Fibroblast of peridontal ligament (primary cell): ENCODE data around the gene PRDM5.
"Not testable (repeated sequence)": the region's sequence is repeated elsewhere in the genome, so short reads cannot be mapped to it uniquely, and the experiment has no call there.

Experiments
- DNase-seq: peaks from one replicate; pipeline ENCODE4 v3.0.0-alpha.2; 2010; ENCODE audit errors: extremely low read depth

The PRDM5 gene

DNA sequence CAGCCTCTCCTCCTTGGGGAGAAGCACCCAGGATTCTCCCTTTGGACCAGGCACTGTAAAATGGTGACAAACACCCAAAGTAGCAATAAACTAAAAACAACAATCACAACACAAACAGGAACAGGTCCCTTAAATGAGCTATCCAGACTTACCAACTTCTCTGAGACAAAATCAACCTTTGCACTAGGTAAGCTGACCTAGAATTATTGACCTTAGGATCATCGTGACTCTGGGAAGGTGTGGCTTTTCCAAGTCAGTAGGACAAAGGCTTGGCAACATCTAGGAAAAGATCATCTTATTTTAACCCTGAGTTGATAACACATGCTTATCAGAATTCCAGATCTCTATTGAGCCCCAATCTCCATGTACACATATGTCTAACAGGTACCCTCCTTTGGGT lies 166.7 kb downstream of the PRDM5 start:
- no peak for DNase-seq

DNA sequence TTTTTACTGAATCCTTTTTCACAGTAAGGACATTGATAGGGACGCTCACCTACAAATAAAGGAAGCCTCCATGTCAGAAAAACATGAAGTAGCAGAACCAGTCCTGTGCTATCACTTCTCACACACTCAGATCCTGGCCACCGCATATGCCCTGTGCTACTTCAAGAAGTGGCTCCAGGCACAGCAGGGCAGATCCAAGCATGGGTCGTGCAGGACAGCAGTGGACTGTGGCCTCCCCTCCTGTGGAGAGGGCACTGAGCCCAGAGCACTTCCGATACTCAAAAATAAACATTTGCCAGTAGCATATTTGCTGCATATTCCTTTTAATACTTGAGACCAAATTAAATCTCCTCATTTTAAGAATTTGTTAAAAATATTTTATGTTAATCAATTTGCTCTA lies 167.9 kb downstream of the PRDM5 start:
- DNase-seq = no peak

DNA sequence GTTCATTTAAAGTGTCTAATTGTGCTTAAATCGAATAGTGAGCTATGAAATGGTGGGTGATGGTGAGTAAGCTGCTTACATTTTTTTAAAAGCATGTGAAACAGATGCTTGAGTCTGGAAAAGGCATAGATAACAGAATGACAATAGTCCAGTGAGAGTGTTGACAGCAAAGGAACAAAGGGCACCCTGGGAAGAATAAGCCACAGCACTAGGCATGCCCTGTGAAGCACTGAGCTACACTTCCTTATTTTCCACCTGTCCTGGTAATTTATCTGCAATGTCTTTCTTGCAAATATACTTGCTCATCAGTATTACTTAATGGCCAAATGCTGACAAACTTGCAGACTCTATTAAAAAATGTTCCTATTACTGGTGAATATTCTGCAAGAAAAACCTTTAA lies 168.7 kb downstream of the PRDM5 start:
- no peak for DNase-seq

DNA sequence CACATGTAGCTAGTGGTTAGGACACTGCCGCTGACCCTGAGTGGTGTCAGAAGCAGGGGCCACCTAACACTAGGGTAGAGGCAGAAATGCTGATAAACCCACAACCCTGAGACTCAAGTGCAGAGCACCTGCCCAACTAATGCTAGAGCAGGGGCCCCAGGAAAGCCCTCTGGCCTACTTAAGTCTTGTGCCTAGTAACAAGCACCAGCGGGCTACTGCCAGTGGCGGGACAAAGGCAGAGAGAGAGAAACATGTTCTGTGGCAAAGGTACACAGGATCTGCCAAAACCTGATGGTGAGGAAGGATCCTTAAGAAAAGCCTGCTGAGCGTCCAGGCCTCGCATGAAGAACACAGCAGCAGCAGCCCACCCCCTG lies 172.4 kb downstream of the PRDM5 start:
- no peak for DNase-seq

DNA sequence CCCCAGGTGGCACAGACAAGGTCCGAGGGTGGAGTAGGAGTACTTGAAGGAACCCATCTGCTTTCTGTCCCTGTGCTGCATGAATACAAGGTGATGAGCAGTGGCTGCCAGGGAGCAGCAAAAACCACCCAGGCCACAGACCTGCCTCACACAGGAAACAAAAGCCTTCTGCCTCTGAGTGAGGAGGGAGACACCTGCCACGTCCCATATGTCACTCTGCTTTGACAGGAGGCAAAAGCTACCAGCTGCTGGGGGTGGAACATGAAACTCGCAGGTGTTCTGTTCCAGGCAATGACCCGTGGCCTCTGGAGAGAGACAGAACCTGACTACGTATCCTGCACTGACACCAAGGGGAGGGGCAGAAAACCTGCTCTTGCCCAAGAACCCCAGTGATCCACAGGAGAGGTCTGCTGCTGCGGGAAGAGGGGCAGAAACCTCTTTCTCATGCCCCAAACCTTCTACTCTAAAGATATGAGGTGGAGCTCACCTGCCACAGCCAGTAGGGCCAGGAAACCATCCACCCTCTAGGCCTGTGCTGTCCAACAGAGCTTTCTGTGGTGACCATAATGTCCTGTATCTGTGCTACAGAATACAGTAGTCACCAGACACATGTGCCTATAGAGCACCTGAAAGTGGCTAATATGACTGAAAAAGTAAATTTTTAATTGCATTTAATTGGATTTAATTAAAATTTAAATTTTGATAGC lies 172.9 kb downstream of the PRDM5 start:
- no peak for DNase-seq

DNA sequence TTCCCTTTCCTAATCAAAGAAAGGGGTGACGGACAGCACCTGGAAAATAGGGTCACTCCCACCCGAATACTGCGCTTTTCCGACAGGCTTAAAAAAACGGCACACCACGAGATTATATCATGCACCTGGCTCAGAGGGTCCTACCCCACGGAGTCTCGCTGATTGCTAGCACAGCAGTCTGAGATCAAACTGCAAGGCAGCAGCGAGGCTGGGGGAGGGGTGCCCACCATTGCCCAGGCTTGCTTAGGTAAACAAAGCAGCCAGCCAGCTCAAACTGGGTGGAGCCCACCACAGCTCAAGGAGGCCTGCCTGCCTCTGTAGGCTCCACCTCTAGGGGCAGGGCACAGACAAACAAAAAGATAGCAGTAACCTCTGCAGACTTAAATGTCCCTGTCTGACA lies 180.9 kb downstream of the PRDM5 start:
- DNase-seq = not testable (repeated sequence)

DNA sequence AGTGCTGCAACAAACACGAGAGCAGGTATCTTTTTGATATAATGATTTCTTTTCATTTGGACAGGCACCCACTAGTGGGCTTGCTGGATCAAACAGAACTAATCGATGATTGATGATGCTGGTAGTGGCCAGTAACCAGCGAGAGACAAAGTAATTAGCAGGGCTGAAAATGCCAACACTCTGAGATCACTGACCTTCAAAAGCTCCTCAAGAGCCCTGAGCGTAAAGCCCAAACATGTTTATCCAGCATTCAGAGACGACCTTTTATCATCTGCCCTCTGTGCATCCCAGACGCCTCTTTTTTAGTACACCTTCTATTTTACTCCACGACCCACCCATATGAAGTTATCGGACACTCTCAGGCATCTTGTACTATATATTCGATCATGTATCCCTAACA lies 186.2 kb downstream of the PRDM5 start:
- DNase-seq = no peak

DNA sequence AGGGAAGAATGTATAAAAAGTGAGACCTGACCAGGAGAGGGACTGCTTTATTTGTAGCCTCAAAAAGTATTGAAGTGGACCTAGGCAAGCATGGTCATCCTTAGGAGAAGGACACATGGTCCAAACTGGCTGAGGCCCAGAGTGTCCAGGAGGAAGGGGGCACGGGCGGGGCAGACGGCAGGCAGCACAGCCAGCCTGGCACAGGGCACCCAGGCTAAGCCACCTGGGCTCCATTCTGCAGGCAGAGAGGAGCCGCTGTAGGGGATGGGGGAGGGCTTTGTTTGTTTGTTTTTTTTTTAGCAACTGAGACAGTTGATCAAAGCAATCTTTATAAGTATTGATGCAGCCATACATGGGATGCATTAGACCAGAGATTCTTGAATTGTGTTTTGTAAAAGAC lies 188.6 kb downstream of the PRDM5 start:
- no peak for DNase-seq

DNA sequence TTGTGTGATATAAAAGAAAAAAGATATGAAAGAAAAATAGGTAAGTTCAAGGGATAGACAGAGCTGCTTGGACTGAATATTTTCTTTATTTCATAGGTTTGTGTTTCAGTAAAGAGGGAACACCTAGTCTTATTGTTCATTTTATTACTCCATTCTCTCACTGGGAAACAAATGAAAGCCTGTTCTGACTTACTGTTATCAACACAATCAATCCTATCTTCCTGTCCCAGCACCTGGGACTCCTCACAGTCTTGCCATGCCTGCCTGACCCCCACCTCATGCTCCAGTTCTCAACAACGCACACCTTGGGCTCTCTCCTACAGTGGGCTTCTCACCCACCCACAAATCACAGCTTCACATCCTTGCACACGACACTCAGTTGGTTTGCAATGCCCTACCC lies 189.5 kb downstream of the PRDM5 start:
- DNase-seq = no peak

DNA sequence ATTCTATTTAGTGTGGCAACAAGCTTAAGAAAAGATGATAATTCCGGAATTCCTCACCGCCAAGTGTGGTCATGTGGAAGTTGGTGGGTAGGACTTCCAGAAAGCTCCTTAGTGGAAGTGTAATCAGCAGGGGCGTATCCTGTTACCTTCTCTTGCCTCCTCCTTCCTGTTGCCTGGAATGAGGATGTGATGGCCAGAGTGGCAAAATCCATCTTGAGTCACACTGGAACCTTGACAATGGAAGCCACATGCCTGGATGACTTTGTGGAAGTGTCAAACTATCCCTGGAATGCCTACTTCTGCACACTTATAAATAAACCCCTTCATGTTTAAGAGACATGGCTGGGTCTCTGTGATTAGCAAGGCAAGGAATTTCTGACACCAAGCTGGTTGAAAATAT lies 191.0 kb downstream of the PRDM5 start:
- peak; percentile 30 for DNase-seq

DNA sequence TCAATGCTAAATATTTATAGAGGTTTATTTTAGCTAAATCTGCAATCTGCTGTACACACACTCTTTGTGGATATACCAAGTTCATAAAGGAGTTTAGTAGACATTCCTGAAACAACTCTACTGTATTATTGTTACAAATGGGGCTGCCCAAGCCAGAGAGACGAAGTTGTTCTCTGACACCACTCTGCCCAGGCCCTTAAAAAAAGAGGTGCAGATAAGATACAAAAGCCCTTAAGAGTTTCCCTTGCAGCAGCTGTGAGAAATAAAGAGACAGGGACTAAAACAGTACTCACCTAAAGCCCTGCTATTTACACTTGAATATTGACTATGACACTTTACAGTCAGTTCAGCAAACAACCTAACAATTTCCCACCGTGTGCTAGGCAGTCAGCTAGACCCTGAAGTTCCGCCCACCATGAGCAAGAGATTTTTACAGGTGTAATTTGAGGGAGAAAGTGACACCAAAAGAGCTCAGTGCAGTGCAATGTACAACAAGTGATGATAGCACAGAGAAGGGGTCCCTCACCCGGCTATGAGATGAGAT lies 191.7 kb downstream of the PRDM5 start:
- DNase-seq = no peak

DNA sequence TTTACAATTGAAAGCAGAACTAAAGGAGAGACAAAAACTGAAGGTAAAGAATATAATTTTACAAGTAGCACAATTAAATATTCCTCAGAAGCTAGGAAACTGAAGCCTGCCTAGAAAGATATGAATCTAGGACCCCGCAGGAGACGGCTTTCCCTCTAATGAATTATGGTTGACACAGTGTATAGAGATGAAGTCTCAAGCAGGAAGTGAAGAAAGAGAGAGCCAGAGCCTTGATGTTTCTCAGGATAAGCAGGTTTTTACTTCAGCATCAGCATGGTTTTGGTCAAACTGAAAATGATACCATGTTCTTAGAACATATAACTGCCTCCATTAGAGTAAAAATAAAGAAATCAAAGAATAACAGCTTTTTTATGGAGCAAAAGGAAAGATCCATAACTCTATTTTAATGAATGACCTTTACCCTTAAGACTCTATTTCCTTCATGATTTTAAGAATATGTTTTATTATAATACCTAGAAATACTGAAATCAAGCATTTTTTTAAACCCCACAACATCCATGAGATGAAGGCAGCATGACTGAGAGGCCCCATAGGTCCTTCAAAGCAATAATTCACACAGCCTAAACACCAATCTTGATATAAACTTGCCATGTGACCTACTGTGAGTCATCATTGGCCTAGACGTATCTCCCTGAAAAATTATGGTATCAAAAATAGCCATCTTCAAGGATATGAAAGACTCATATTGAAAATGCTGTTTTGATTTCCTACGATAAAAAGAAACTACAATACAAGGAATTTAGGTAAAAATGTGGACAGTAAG lies 193.4 kb downstream of the PRDM5 start:
- DNase-seq = no peak

DNA sequence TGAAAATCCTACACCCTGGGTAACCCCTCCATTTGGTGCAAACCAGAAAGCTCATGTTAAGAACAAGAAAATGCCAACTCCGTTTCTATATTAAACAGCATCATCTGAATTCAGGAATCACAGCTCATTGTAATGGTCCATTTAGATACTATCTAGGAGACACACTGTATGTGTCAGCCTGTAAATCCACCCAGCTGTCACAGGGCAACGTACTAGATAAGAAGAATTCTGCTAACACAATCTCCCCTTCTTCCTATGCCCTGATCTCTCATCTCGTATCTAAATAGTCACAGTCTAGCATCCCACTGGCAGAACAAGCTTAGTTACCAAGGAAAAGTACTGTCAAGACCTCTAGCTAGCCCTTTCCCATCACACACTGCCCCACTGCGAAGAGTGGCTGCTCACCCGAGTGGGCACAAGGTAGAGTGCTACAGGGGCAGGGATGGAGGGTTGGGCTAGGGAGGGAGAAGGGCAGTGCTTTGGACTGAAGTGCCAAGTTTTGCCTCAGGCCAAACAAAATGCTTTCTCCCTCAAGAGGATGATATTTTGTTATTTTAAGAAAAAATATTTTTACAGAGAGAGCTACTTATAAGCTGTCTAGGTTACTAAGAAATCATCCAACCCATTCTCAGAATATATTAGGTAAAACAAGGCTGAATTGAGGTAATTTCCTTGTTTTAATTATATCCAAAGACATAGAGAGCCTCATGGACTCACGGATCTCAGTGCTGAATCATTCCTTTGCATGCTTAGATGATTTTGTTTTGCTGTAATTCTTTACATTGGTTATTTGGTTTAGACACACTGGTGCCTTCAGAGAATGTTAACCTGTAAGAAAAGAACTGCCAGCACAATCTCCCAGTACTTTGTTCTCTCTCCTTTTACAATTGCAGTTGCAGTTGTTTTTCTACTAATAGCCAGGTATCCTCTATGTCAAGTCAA lies 196.6 kb downstream of the PRDM5 start:
- DNase-seq = peak; percentile 18

DNA sequence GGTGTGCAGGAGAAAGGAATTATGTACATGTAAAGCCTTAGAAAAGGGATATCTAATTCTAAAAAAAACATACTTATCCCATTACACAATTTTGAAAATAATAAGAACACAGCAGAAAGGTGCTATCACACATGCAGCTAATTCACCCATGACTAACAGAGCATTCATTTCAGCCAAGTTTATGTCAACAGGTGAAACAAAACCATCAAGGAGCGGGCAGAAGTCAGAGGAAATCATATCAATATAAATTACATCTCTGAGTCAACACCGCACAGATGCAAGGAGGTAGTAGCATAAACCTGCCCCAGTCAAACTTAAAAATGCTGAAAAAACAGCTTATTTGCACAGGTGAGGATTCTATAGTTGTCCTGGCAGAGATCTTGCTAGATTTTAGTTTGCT lies 197.9 kb downstream of the PRDM5 start:
- no peak for DNase-seq

DNA sequence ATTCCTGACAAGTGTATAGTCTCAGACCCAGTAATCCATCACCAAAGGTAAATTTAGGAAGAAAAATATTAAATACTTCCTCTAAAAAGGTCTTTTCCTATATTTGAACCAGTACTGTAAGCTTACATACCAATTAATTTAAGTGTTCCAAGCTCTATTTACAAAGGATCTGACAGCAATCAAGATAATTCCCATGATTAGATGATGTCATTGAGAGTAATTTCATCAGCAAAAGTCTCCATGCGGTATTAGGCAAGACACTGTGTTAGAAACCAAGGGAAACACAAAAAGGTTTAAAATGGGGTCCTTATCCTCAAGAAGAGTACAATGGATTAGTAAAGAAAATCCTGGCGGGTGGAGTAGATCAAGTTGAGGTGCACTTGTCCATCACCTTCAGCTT lies 198.5 kb downstream of the PRDM5 start:
- peak; percentile 29 for DNase-seq

DNA sequence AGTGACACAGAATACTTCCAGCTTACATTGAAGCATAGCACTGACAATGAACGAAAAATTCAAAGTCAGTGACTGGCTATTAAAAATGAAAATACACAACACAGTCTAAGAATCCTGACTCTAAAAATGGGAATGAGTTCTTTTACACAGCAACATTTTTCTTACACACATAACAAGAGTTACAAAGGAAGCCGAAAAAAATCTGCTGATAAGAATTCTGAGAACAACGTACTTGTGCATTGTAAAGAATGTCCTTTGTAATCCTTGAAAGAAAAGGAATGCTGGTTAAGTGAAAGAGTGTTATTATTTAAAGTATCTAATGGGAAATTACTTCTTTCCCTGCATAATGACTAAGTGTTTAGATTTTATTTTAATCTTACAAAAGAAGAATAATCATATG lies 199.4 kb downstream of the PRDM5 start:
- no peak for DNase-seq

DNA sequence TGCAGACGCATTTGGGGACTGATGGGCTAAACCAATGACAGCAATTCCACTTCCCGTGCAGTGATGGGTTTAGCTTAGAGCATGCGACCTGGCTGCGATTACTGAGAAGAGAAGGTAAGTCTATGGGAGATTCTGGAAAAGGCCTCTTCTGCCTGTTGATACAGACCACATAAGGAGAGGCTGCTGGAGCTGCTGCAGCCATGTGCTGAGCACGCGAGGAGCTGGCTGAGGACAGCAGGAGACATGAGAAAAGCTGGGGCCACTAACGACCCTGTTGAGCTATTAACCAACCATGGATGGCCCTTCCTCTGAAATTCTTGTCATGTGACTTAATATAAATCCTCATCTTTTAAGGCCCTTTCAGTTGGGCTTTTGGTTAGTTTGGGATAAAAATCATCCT lies 199.9 kb downstream of the PRDM5 start:
- no peak for DNase-seq

DNA sequence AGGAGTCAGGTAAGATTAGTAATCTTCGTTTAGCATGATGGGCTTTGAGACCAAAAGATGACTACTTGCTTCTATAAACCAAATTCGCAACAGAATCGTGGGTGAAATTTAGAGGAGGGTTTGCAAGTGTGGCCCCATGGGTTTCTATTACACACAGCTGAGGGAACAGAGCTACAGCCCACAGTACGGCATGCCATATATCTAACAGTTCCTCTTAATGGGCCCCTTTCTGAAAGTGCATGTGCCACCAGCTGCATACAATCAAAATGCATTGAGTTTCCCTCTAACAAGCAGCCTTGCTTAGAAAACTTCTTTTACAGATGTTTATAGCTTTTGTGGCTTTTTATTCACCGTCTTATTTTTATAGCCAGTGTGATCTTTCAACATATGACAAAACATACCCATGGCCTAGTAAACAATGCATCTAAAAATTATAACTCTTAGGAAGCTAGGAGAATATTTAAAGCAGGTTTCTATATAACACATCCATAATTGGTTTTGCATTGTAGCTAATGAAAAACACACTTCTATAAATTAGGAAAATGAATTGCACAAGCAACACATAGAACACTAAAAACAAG lies 202.1 kb downstream of the PRDM5 start:
- no peak for DNase-seq

DNA sequence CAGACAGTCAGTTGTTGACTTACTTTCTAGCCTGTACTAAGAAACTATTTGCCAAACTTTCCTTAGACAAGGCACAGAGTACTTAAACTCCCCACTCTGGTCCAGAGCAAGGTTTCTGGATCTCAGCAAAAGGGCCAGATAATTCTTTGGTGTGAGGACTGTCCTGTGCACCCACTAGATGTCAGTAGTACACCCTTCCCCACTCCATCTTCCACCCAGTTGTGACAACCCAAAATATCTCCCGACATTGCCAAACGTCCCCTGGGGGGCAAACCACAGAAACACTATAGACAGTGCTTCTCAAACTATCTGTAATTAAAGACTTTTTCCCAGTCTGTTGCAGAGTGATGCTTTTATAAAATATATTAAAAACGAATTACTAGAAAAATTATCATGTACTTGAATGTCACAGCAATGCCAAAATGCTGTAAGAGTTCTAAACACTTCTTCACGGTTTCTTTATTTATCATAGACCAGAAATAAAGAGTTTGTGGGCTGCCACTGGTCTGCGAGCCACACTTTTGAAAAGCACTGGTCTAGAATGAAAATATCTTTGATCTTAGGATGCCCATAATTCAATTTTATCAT lies 203.5 kb downstream of the PRDM5 start:
- DNase-seq = peak; percentile 69

DNA sequence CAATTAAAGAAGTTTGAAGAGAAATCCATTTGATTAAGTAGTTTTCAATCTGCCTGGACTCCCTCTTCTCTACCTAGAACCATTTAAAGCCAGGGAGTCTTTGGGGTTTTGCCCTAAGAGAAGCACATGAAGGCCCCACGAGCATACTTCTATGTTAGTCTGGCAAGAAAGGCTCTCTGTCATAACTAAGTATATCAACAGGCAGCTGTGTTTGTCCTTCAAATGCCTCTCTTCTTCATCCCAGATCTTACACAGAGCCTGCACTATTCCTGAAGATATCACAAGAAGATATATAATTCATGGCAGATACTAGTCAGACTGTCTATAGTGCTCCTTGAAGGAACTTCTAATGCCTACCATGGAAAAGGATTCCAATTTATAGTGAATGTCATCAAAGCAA lies 206.2 kb downstream of the PRDM5 start:
- DNase-seq = no peak

DNA sequence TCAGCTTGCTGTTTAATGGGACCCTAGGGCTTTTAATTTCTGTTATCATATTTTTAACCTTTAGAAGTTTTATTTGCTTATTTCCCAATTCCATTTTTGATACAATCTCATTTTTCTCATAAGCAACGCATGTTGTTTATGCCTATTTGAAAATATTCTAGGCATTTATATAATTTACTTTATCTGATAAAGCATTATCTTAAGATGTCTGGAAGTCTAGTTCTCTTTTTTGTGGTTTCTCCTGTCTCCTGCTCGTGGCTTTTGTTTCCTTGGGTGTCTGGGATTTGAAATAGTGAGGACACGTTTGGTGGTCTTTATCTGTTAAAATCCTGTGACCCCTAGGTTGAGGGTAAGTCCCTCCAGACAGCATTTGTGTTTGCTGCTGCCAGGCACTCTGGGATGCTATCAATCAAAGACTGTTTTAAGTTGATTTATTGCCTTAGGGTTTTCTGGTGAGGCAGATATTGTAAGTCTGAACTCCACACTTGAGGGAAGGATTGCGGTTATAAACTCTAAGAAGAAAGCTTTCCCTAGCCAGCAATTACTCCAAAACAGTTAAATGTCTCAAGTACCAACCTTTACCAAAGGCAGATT lies 208.0 kb downstream of the PRDM5 start:
- DNase-seq = no peak
